NCI-H2227 (cell line): ENCODE data around the gene BUB1B.
A peak's percentile ranks its signal among the peaks of the same experiment; 100 is the strongest.

Experiments
- DNase-seq: peaks from one replicate; lab custom pipeline; 2025; ENCODE audit not compliant: unreplicated experiment; lab: John Stamatoyannopoulos, UW

The BUB1B gene

GRCh38 chr15:40175160-40175559, 14.3 kb downstream of the BUB1B start:
- DNase-seq = no peak

GRCh38 chr15:40182358-40183029, 21.6 kb downstream of the BUB1B start:
- DNase-seq = no peak

DNA sequence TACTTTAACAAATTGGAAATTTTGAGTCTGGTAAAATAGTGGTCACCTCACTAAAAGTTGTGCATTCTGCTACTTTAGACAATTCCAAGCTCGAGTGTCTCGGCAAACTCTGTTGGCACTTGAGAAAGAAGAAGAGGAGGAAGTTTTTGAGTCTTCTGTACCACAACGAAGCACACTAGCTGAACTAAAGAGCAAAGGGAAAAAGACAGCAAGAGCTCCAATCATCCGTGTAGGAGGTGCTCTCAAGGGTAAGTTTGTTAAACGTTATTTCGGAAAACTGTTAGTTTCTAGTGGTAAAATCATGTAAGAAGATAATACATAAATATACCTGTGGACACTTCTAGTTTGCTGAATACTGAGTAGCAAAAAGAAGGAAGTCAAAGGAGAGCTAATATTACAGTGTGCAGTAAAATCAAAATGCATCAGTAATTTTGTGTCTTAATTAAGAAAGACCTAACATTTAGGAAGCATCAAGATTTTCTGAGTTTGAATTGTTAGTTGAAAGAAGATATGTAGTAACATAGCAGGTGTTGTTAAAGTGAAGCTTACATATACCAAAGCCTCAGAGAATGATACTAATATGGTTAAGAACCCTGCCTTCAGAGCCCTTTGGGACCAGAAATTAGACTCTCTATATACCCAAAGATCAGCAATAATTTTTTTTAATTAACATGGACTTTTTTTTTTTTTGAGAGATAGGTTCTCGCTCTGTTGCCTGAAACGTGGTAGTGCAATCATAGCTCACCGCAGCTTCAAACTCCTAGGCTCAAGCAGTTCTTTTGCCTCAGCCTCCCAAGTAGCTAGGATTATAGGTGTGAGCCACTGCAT, 23.0 kb downstream of the BUB1B start:
- no peak for DNase-seq

DNA sequence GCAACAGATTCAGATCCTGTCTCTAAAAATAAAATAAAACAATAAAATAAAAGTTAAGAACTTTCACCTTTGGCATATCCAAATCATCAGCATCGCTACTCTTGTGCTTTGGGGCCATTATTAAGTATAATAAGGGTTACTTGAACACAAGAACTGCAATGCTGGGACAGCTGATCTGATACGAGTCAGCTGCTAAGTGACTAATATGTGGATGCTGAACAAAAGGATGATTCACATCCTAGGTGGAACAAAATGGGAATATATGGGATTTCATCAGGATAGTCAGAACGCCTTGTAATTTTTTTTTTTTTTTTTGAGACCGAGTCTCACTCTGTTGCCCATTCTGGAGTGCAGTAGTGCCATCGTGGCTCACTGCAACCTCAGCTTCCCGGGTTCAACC, 29.7 kb downstream of the BUB1B start:
- DNase-seq = no peak

- no peak for DNase-seq
These were observed 32.1 kb downstream of the BUB1B start for GRCh38 chr15:40192942-40193341.

- no peak for DNase-seq
These were observed 36.6 kb downstream of the BUB1B start for GRCh38 chr15:40197434-40197833.

- DNase-seq = no peak
These were observed 37.7 kb downstream of the BUB1B start for GRCh38 chr15:40198355-40199085.

DNA sequence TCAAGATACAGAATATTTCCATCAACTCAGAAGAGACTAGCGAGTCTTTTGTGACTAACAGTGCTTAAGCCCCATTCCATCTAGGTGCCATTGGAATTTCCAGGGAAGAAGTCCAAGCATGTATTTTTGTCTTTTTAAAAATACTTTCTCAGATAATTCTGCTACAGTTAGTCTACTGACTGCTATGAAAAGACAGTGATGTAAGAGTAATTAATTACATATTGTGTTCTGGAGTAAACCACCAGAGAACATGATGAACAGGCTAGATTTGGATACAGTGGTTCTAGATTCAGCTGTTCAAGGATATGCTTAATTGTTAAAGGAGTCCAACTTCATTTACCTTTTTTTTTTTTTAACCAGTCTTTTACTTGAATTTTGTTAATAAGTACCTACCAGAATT, 43.2 kb downstream of the BUB1B start:
- DNase-seq = no peak

DNA sequence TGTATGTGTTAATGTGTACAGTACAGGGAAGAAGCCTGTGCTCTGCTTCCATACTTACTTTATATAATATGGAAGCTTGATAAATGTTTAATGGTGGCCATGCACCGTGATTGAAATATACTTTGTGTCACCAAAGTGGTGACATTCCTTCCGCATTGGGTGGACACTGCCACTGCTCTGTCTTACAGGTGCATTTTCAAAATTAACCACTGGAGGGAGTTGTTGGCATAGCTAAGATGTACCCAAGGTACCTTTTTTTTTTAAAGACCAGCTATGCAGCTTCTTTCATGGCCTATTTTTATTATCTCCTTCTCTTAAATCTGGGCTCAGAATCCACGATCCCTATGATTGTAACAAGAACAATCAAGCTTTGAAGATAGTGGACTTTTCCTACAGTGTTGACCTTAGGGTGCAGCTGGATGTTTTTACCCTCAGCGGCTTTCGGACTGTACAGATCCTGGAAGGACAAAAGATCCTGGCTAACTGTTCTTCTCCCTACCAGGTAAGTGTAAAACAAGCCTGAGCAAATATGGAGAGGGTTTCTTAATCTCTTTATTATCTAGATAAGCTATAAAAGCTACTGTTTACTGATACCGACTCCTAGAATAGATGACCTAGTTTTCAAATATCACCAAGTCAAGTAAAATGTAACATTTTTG, 56.4 kb downstream of the BUB1B start:
- peak; percentile 77 for DNase-seq

- no peak for DNase-seq
These were observed 58.9 kb downstream of the BUB1B start for GRCh38 chr15:40219801-40220200.

DNA sequence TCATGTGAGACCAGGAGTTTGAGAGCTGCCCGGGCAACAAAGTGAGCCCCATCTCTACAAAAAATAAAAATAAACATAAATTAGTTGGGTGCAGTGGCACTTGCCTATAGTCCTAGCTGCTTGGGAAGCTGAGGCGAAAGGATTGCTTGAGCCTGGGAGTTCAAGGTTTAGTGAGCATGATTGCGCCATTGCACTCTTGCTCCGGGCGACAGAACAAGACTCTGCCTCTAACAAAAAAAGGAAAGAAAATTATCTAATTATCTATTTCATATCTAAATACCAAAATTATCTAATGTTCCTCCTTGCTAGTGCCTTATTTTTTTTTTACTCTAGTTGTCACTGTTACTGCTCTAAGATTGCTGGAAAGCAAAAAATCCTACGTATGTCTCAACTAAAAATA, 61.3 kb downstream of the BUB1B start:
- no peak for DNase-seq

- no peak for DNase-seq
These were observed 65.9 kb downstream of the BUB1B start for GRCh38 chr15:40226736-40227135.

DNA sequence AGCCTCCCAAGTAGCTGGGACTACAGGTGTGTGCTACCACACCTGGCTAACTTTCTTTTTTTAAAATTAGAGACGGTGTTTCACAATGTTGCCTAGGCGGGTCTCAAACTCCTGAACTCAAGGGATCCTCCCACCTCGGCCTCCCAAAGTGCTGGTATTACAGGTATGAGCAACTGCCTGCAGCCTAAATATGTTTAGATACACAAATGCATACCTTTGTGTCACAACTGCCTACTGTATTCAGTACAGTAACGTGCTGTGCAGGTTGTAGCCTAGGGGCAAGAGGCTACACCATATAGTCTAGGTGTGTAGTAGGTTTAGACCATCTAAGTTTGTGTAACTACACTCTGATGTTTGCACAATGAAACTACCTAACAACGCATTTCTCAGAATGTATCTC, 68.4 kb downstream of the BUB1B start:
- no peak for DNase-seq

DNA sequence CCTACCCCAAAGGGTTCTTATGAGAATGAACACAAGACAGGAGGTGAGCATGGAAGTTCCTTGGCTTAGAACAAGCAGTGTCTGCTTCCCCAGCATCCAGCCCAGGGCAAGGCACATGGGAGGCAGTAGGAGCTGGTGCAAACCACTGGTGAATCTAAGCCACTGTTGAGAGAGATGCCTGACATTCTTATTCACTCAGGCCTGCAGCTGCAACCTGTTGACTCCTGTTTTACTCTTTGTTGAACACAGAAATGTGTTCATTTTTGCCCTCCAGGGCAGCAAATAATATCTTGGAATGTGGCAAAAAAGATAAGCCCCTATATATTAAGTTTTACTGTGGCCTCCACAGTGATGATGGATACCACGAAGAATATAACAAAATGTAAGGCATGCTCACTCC, 69.1 kb downstream of the BUB1B start:
- DNase-seq = no peak

GRCh38 chr15:40232625-40233070, 71.8 kb downstream of the BUB1B start:
- DNase-seq = no peak

- no peak for DNase-seq
These were observed 73.1 kb downstream of the BUB1B start for GRCh38 chr15:40233727-40234577.

- DNase-seq = no peak
These were observed 73.9 kb downstream of the BUB1B start for GRCh38 chr15:40234783-40235182.

DNA sequence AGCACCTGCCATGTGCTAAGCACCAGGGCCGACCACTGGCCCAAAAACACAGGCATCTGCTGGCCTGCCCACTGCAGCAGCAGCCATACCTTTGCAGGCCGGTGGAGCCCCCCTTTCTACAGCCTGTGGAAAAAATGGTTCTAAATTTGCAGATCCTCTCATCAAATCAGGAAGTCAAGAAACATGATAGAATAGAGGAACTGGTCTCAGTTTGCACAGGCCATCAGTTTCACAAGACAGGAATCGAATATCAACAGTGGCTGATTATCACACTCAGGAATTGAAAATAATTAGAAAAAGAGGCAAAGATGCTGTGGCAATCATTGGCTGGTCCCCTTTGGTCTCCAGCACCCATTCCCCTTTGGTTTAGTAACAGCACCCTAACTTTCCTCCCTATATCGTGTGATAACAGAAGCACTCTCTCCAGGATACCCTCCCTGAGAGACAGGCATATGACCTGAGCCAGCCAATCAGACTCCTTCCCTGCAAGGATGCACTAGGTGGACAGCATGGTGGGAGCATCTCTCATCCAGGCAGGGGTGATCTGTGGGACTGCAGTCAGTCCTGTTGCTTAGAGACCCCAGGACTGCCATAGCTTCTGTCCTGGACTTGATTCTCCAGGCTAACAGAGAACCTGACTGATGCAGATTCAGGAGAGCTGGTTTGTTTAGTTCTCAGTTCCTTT, 74.5 kb downstream of the BUB1B start:
- DNase-seq = no peak

DNA sequence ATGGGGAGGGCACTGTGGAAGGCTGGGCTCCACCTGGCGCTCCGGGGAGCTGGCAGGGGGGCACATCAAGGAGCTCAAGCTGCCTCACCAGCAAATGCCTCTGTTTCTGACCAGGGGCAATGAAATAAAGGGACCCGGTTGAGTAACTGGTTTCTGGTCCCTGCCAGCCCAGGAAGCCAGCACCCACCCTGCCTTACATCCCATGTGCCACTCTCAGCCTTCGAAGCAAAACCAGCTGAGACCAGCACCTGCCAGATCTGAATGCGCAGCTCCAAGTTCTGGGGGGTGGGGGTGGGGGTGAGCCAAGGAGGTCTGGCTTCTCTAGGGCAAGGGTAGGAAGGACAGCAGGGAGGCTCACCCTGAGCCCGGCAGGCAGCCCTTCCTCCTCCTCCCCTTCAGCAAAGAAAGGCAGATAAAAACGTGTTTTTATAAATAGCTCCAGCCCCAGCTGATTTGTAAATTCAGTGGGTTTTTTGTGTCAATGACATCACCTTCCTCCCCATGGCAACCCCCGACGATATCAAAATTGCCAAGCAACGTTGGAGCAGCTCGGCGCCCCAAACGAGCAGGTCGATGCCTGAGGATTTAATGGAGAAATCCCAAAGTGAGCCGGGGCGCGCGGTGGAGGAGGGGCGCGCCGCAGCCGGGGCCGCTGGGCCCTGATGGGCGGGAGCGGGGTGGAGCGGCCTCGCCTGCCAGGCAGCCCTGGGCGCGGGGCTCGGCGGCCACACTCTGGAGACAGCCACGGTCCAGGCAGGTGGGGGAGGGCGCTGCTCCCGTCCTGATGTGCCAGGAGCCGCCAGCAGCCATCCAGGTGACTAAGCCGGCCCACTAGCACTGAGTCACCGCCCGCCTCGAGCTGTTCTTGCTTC, 77.9 kb downstream of the BUB1B start, which contains the start of gene PAK6:
TSS of gene PAK6 (plus strand) at position 532 of the 872 bp plus-strand sequence. CDS start 25,723 bp downstream, outside the sequence.
- DNase-seq = peak; percentile 60
